Duodenal mucosa (tissue), 2 donors: ENCODE data around the gene PLXNC1.

Experiments used
- H3K27ac ChIP-seq: one replicate; pipeline ENCODE4 v1.7.0; 2013; ENCODE audit warnings: low read depth, low read length
- H3K27me3 ChIP-seq, 2 donors: one replicate each; pipeline ENCODE4 v1.7.0; 2013; ENCODE audit warnings: low read length in 2 of 2, control low read depth in 1 of 2; ENCODE audit not compliant: insufficient read depth in 2 of 2, control insufficient read depth in 1 of 2
- H3K36me3 ChIP-seq, 2 donors: one replicate each; pipeline ENCODE4 v1.7.0; 2013; ENCODE audit warnings: low read length in 2 of 2, control low read depth in 1 of 2; ENCODE audit not compliant: insufficient read depth in 2 of 2, control insufficient read depth in 1 of 2
- H3K4me1 ChIP-seq, 2 donors: one replicate each; pipeline ENCODE4 v1.7.0; 2013; ENCODE audit warnings: low read length in 2 of 2, control low read depth in 1 of 2; ENCODE audit not compliant: insufficient read depth in 2 of 2, control insufficient read depth in 1 of 2
- H3K4me3 ChIP-seq, 2 donors: one replicate each; pipeline ENCODE4 v1.7.0; 2013; ENCODE audit warnings: low read length in 2 of 2, low read depth in 1 of 2
- H3K9ac ChIP-seq, 2 donors: one replicate each; pipeline ENCODE4 v1.7.0; 2013; ENCODE audit warnings: low read length in 2 of 2, low read depth in 1 of 2
- H3K9me3 ChIP-seq, 2 donors: one replicate each; pipeline ENCODE4 v1.7.0; 2013; ENCODE audit warnings: low read length in 2 of 2, control low read depth in 1 of 2; ENCODE audit not compliant: control insufficient read depth in 1 of 2

The PLXNC1 gene

DNA sequence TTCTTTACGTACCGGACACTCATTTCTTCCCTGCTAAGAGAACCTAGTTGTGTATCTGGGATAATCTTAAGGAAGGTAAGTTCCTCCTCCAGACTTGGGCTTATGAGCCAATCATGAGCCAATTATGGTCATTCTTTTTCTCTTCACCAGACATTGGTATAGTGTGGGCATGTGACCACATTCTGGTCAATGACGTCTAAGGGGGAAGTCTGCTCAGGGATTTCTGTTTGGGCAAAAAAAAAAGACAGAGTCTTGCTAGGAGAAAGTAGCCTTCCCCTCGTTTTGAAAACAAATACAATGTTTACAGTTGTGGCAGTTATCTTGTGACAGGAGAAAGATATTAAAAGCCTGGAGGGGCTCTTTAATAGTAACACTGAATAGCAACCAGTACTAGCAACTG, 20.1 kb upstream of the PLXNC1 start:
- H3K9me3 ChIP-seq = no peaks in the 10 kb centered on the region
- H3K4me1 ChIP-seq = no peaks in the 10 kb centered on the region
- no peak overlapping the region for H3K4me3 ChIP-seq
- H3K9ac ChIP-seq = no peak overlapping the region
- H3K36me3 ChIP-seq = no peaks in the 10 kb centered on the region
- H3K27me3 ChIP-seq = peaks cover 0 to 2% of the 10 kb centered on the region in 2 donors
- H3K27ac ChIP-seq = no peak overlapping the region

DNA sequence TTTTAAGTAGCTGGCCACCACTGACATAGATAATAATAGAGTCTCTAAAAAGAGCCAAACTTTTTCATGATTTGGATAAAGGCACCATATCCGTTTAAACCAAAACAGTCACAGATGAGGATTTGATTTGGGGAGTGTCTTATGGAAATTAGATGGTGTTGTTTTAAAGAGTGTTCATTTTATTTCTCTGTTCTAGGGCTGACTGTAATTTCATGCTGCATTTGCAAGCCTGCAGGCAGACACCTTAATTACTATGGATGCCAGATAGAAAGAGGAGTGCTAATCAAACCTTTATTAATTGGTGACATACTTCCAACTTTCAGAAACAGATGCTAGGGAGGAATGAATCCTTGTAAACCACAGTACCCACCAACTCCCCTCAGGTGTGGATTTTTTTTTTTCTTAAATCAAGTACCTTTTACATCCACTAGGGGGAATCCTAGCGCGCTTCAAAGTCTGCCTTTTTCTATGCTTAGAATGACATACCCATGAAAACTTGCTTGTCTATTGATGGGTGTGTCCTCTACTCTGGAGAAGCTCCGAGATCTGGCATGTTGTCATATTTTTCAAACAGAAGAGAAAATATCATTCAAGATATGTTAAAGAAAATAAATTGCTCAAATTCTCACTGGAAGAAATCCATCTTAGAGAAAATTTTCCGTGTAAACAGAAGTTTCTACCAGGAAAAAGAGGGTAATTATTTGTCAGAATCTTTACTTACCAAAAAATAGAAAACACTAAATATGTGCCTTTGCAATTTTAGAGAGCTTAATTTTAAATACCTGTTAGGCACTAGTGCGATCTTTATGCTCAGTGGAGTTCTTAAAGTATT, 14.2 kb upstream of the PLXNC1 start:
- no peak overlapping the region for H3K4me3 ChIP-seq
- no peak overlapping the region for H3K9ac ChIP-seq
- H3K36me3 ChIP-seq = no peaks in the 10 kb centered on the region
- H3K27ac ChIP-seq = no peak overlapping the region
- H3K27me3 ChIP-seq = no peaks in the 10 kb centered on the region
- H3K4me1 ChIP-seq = no peaks in the 10 kb centered on the region
- no peaks in the 10 kb centered on the region for H3K9me3 ChIP-seq

- Histone ChIP-seq H3K36me3 (no peaks in the 10 kb centered on the region), H3K27ac (no peak overlapping the region), H3K27me3 (no peaks in the 10 kb centered on the region), H3K4me1 (no peaks in the 10 kb centered on the region), H3K4me3 (no peak overlapping the region), H3K9ac (no peak overlapping the region), H3K9me3 (no peaks in the 10 kb centered on the region)
Measured at GRCh38 chr12:94135896-94136295, 12.5 kb upstream of the PLXNC1 start.

DNA sequence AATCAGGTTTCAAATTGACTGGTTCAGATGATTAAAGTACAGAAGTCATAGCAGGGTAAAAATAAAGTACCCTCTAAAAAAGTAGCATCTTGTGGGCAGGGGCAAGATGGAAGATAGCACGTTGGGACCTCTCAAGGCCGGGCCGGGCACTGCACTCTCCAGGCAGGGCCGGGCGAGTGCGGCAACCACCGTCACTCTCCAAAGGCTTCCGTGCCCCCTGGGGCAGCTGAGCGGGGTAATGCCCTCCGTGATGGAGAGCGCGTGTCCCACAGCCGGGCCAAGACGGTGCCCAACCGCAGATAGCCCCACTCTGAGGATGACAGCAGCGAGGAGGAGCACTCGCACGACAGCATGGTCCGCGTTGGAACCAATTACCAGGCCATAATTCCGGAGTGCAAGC, 8.6 kb upstream of the PLXNC1 start:
- Histone ChIP-seq H3K9ac (no peak overlapping the region), H3K27ac (no peak overlapping the region), H3K36me3 (no peaks in the 10 kb centered on the region), H3K27me3 (peaks cover 0 to 16% of the 10 kb centered on the region in 2 donors), H3K9me3 (no peaks in the 10 kb centered on the region), H3K4me1 (no peaks in the 10 kb centered on the region), H3K4me3 (no peak overlapping the region)

- Histone ChIP-seq H3K4me3 (no peak overlapping the region), H3K9me3 (no peaks in the 10 kb centered on the region), H3K27me3 (peaks cover 0 to 18% of the 10 kb centered on the region in 2 donors), H3K4me1 (no peaks in the 10 kb centered on the region), H3K27ac (no peak overlapping the region), H3K9ac (no peak overlapping the region), H3K36me3 (no peaks in the 10 kb centered on the region)
Measured at GRCh38 chr12:94140556-94140955, 7.8 kb upstream of the PLXNC1 start.

GRCh38 chr12:94141004-94141764, 7.2 kb upstream of the PLXNC1 start:
- no peak overlapping the region for H3K4me3 ChIP-seq
- H3K27ac ChIP-seq = no peak overlapping the region
- no peaks in the 10 kb centered on the region for H3K9me3 ChIP-seq
- H3K36me3 ChIP-seq = no peaks in the 10 kb centered on the region
- no peaks in the 10 kb centered on the region for H3K4me1 ChIP-seq
- H3K9ac ChIP-seq = no peak overlapping the region
- H3K27me3 ChIP-seq = peaks cover 0 to 20% of the 10 kb centered on the region in 2 donors

GRCh38 chr12:94141892-94142291, 6.5 kb upstream of the PLXNC1 start:
- Histone ChIP-seq H3K27ac (no peak overlapping the region), H3K9me3 (no peaks in the 10 kb centered on the region)

DNA sequence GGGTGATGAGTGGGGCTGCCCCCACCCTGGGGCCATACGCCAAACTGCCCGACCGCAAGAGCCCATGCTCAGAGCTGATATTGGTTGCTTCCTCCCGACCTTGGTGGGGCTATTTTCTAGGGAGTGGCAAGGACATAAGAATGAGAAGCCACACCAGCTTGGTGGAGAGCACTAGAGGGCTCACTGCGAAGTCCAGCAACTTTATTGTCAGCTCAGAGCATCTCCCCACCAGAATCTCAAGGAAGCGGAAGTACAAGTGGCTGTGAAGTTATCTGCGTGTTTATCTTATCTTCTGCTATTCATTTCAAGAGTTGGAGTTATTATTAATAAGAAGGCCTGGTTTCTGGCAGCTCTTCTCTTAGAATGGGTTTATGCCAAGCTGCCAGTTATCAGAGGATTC, 4.9 kb upstream of the PLXNC1 start:
- H3K9ac ChIP-seq = no peak overlapping the region

More at GRCh38 chr12:94141892-94142291, 6.5 kb upstream of the PLXNC1 start:
- Histone ChIP-seq H3K4me3 (no peak overlapping the region), H3K27me3 (peaks cover 4 to 26% of the 10 kb centered on the region in 2 donors), H3K4me1 (no peaks in the 10 kb centered on the region), H3K9ac (no peak overlapping the region), H3K36me3 (no peaks in the 10 kb centered on the region)

GRCh38 chr12:94143951-94144350, 4.4 kb upstream of the PLXNC1 start:
- no peak overlapping the region for H3K4me3 ChIP-seq
- H3K36me3 ChIP-seq = no peaks in the 10 kb centered on the region
- H3K4me1 ChIP-seq = peaks cover 0 to 5% of the 10 kb centered on the region in 2 donors
- H3K27me3 ChIP-seq = peaks cover 11 to 36% of the 10 kb centered on the region in 2 donors
- H3K27ac ChIP-seq = no peak overlapping the region
- H3K9me3 ChIP-seq = no peaks in the 10 kb centered on the region
- H3K9ac ChIP-seq = no peak overlapping the region

More for the DNA sequence above, 4.9 kb upstream of the PLXNC1 start:
- H3K4me3 ChIP-seq = no peak overlapping the region
- peaks cover 0 to 5% of the 10 kb centered on the region in 2 donors for H3K4me1 ChIP-seq
- no peak overlapping the region for H3K27ac ChIP-seq
- H3K9me3 ChIP-seq = no peaks in the 10 kb centered on the region
- H3K27me3 ChIP-seq = peaks cover 11 to 36% of the 10 kb centered on the region in 2 donors
- no peaks in the 10 kb centered on the region for H3K36me3 ChIP-seq

- Histone ChIP-seq H3K9ac (no peak overlapping the region), H3K4me3 (no peak overlapping the region), H3K27ac (no peak overlapping the region), H3K9me3 (no peaks in the 10 kb centered on the region), H3K36me3 (no peaks in the 10 kb centered on the region), H3K4me1 (peaks cover 0 to 11% of the 10 kb centered on the region in 2 donors), H3K27me3 (peaks cover 16 to 37% of the 10 kb centered on the region in 2 donors)
Measured at GRCh38 chr12:94144781-94145180, 3.6 kb upstream of the PLXNC1 start.
